Stimulated activated naive CD4-positive, alpha-beta T cell treated with Interleukin-2 at 50 U/mL for 16 hours (primary cell): ENCODE data around the gene CERK.
"Not testable (repeated sequence)": the region's sequence is repeated elsewhere in the genome, so short reads cannot be mapped to it uniquely, and the experiment has no call there.

ENCODE experiments used
- DNase-seq: peaks from one replicate; lab custom pipeline; 2025; lab: John Stamatoyannopoulos, UW

CERK gene

GRCh38 chr22:46748908-46749675, 11.0 kb upstream of the CERK start:
- peak; percentile 39 for DNase-seq

DNA sequence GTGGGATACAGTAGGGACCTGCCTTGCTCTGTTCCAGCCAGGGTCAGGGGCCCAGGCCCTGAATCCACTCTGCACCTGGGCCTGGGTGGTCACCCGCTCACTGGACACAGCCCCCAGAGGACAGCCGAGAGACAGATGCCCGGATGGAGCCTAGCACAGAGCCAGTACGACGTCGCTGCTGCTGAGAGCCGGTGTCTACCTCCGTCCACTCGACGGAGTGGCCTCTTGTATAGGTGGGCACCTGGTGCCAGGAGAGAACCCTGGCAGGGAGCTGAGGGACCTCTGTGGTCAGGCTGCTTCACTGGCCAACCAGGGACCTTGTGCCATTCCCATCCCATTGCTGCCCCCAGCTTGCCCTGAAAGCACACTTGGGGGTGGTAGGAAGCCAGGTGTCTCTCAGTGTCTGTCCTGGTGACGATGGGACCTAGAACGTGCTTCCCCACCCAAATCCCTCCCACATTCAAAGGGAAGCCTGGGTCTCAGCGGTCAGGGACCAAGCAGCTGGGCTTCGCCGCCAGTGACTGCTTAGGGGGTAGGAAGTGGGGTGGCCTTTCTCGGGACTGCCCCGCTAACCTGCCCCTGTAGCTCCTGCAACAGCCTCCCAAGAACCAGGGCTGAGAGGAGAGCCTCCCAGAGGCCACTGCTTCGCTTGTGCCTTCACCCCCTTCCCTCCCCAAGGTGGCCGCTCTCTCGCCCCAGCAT, 10.3 kb upstream of the CERK start:
- DNase-seq, result no peak

GRCh38 chr22:46747646-46748045, 9.6 kb upstream of the CERK start:
- DNase-seq, result no peak

GRCh38 chr22:46746620-46747019, 8.6 kb upstream of the CERK start:
- DNase-seq, result no peak

GRCh38 chr22:46746192-46746591, 8.1 kb upstream of the CERK start:
- DNase-seq, result no peak

- no peak for DNase-seq
Observed at GRCh38 chr22:46744581-46744980, 6.5 kb upstream of the CERK start.

- DNase-seq, result no peak
Observed at GRCh38 chr22:46742576-46743221, 4.6 kb upstream of the CERK start.

DNA sequence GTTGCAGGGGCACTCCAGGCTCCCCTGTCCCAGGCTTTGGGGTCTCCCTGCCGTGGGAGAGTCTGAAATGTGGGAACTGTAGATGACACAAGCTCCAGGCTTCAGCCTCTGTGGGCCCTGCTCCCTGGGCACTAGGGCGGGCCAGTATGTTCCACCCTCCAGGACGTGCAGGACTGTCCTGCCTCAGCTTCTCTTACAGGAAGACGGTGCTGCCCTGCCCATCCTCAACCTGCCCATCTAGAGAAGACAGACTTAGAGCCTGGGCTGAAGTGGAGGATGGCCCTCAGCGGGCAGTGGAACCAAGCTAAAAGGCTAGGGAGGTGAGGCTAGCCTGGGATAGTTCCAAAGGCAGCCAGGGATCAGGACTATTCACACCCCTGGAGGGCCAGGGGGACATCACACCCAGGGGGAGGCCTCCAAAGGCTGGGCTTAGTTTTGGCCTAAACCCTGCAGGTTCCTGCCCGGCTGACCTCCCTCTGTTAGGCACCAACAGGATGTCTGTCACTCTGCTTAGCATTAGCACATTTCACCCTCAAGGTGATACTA, 4.0 kb upstream of the CERK start:
- DNase-seq, result no peak

DNA sequence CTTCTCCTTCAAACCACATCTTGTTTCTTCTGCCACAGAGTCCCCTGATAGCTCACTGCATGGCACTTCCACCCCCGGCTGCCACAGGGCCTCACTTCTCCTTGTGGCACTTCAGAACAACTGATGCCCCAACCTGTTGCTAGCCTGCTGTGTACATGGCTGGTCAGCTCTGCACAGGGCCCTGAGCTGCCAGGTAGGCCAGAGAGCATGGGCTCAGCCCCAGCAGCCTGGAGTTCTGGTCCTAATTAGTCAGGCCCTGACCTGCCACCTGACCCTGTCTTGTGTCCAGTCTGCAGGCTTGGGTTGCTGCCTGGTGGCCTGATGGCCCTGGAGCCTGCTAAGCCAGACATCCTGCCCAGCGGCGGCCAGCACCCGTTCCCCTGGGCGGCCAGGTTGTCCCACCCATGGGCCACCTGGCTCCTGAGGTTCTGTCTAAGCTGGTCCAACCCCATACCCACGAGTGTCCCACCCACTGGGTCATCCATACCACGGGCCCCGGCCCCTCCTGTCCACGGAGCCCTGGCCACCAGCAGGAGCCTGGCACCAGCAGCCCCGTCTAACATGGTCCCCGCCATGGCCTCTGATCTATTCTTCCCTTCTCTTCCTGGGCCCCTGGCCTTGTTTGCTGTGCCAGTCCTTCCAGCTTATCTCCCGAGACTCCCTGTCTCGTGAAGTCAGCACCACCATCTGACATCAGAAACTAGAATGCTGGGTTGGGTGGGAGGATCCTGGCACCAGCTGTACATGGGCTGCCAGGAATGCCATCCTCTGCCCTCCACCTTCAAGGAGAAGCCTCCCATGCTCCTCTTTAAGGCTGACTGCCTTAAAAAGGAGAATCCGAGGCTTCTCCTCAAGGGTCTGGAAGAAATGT, 3.1 kb upstream of the CERK start:
- no peak for DNase-seq

DNA sequence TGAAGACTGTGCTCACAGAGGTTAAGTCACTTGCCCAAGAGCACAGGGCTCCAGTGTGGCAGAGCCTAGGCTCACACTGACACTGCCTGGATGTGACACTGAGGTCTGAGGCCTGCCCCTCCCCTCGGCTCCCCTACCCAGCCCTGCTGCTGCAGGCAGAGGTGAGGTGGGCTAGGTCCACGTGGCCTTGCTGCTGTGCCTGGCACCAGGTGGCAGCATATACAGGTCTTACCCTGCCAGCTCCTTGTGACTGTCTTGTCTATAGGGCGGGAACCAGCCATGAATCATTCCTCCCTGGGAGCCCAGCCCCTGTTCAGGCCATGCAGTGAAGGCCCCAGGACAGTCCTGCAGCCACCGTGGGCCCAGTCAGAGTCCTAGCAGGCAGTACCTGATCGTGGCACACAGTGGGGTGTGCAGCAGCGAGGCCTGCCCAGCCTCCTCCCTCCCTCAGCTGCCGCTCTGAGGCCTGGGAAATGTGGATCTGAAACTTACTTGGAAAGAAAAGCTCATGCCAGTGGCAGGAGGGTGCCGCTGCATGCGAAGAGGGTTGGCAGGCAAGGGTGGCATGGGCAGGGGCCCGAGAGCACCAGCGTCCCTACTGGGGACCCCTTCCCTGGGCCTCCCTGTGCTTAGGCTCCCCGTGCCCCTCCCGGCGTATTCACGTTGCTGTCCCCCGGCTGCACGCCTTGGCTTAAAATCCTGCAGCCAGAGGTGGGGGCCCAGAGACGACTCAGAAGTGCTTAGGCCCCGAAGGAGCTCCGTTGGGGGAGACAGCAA, 1.2 kb upstream of the CERK start:
- DNase-seq, result peak; percentile 71

GRCh38 chr22:46738647-46739093, 618 bp upstream of the CERK start:
- DNase-seq, result no peak

- peak; percentile 40 for DNase-seq
Observed at GRCh38 chr22:46737105-46737975, 712 bp downstream of the CERK start.

- DNase-seq, result no peak
Observed at GRCh38 chr22:46736705-46737104, 1.3 kb downstream of the CERK start.

- DNase-seq, result no peak
Observed at GRCh38 chr22:46735747-46736608, 2.1 kb downstream of the CERK start.

GRCh38 chr22:46734830-46735453, 3.1 kb downstream of the CERK start:
- peak; percentile 68 for DNase-seq

- not testable (repeated sequence) for DNase-seq
Observed at GRCh38 chr22:46734213-46734722, 3.8 kb downstream of the CERK start.

DNA sequence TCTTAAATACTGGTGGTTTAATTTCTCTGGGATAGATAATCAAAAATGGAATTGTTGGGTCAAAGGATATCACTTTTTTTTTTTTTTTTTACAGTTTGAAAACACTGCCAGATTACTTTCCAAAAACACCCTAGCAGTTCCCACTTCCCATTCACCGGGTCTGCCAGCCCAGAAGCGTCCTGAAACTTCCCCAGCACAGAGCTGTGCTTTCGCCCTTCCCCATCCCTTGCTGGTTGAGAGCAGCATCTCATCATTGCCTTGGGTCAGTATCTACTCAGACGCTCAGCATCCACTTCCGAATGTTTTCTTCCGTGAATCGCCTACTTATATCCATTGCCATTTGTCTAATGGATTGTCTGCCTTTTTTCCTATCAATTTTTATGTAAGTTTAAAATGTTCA, 5.5 kb downstream of the CERK start:
- no peak for DNase-seq

GRCh38 chr22:46732041-46732379, 6.0 kb downstream of the CERK start:
- DNase-seq, result no peak
